Measurements from ENCODE around the gene OPCML.
A peak's percentile ranks its signal among the peaks of the same experiment; 100 is the strongest.

The OPCML gene

GRCh38 chr11:133171374-133171773 lies 360.9 kb downstream of the OPCML start:
- H3K4me3 ChIP-seq (replicated peaks; ENCODE audit: low read depth, low read length), result no peak overlapping the region

GRCh38 chr11:133168016-133168415 lies 364.3 kb downstream of the OPCML start:
- DNase-seq (ENCODE audit: low read depth), result no peak
- TF ChIP-seq, protein P1, sequence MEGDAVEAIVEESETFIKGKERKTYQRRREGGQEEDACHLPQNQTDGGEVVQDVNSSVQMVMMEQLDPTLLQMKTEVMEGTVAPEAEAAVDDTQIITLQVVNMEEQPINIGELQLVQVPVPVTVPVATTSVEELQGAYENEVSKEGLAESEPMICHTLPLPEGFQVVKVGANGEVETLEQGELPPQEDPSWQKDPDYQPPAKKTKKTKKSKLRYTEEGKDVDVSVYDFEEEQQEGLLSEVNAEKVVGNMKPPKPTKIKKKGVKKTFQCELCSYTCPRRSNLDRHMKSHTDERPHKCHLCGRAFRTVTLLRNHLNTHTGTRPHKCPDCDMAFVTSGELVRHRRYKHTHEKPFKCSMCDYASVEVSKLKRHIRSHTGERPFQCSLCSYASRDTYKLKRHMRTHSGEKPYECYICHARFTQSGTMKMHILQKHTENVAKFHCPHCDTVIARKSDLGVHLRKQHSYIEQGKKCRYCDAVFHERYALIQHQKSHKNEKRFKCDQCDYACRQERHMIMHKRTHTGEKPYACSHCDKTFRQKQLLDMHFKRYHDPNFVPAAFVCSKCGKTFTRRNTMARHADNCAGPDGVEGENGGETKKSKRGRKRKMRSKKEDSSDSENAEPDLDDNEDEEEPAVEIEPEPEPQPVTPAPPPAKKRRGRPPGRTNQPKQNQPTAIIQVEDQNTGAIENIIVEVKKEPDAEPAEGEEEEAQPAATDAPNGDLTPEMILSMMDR (IDR thresholded peaks at IDR 0.05; ENCODE audit: low read length, missing control alignments), result no peak
- H3K4me3 ChIP-seq (replicated peaks; ENCODE audit: low read depth, low read length), result no peak overlapping the region

More at GRCh38 chr11:133171374-133171773, 360.9 kb downstream of the OPCML start:
- DNase-seq (ENCODE audit: low read depth), result no peak
- TF ChIP-seq, protein P1 (IDR thresholded peaks at IDR 0.05; ENCODE audit: low read length, missing control alignments), result no peak

DNA sequence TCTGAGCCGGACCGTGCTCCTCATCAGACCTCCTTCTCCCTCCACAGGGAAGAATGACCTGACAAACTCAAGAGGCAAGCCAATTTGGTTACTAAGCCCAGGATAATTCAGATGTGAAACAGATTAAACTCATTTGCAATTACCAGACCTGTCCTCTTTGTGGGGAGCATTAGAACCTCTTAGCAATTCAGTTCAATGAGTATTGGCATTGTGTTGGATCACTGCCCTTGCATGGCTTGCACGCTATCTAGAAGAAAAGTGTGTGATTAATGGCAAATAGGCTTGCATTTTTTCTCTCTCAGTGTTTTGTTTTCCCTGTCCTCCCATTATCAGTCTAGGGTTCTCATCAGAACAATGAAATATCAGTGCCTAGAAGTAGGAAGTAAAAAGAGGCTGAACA lies 365.6 kb downstream of the OPCML start:
- DNase-seq (ENCODE audit: low read depth), result no peak
- H3K4me3 ChIP-seq (replicated peaks; ENCODE audit: low read depth, low read length), result no peak overlapping the region
- TF ChIP-seq, protein P1 (IDR thresholded peaks at IDR 0.05; ENCODE audit: low read length, missing control alignments), result no peak

GRCh38 chr11:133164986-133165385 lies 367.3 kb downstream of the OPCML start:
- DNase-seq (ENCODE audit: low read depth), result no peak
- H3K4me3 ChIP-seq (replicated peaks; ENCODE audit: low read depth, low read length), result no peak overlapping the region
- TF ChIP-seq, protein P1 (IDR thresholded peaks at IDR 0.05; ENCODE audit: low read length, missing control alignments), result no peak

DNA sequence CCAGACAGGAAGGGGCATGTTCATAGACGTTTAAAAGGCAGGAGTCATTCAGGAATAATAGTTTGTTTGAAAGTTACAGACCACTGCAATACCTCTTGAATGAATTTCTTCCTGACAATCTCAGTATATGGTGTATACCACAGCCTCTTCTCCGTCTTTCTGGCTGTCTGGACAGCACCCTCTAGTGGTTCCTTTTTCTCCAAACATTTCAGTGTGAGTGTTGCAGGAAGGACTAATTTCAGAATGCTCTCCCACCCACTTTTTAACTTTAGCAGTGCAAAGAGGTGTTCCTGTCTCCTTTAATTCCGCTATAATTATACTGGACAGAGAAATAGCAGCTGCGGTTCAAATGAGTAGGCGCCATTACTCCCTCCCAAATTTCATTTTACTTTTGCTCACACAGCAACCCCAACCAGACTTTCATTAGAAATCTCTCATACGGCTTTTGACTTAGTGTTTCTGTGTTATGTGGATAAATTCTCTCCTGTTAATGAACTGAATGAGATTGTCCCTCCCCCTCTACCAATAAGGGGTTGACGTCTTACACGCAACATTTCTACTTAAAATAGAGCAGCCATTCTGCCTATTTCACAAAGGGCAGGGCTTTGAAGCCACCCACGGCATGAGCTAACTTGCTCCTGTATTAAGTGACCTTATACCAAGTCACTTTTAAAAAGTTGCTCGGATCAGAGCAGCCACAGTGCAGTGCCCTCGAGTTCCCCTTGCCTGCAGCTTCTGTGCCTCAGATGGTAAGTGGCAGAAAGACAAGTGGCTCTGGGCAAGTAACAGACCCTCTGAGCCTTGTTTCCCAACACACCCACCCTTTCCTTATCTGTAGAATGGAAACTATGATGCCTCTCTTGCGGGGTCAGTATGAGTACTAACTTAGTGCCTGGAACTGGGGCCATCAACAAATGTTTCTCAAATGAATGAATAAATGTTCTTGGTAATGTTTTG lies 368.6 kb downstream of the OPCML start:
- TF ChIP-seq, protein P1 (IDR thresholded peaks at IDR 0.05; ENCODE audit: low read length, missing control alignments), result peak; percentile 53
- no peak overlapping the region for H3K4me3 ChIP-seq (replicated peaks; ENCODE audit: low read depth, low read length)
- DNase-seq (ENCODE audit: low read depth), result peak; percentile 36

GRCh38 chr11:133162227-133162626 lies 370.1 kb downstream of the OPCML start:
- TF ChIP-seq, protein P1 (IDR thresholded peaks at IDR 0.05; ENCODE audit: low read length, missing control alignments), result no peak
- no peak for DNase-seq (ENCODE audit: low read depth)
- no peak overlapping the region for H3K4me3 ChIP-seq (replicated peaks; ENCODE audit: low read depth, low read length)
